LHCN-M2 (cell line): ENCODE data around the gene SRGAP2B. TPM values are rescaled to one million over a fixed set of nuclear protein-coding genes. Genes with fewer than 3 reads are reported as not detected.
"Not testable (repeated sequence)": the region's sequence is repeated elsewhere in the genome, so short reads cannot be mapped to it uniquely, and the experiment has no call there.

Experiments used
- DNase-seq: peaks from one replicate; pipeline ENCODE4 v3.0.0-alpha.2; 2012; ENCODE audit warnings: low read depth
- total RNA-seq: library from RNA; depleted of rRNA; stranded (reverse); fragments of >200 nt; gene quantifications from 2 replicates; pipeline ENCODE4 v1.2.3, GENCODE V29; 2014; rRNA removed

SRGAP2B gene
- total RNA-seq, 1 experiment from 2014 or later, result 25.2 TPM

- not testable (repeated sequence) for DNase-seq
Measured at GRCh38 chr1:144900841-144901240, 194.3 kb downstream of the SRGAP2B start.

- DNase-seq, result not testable (repeated sequence)
Measured at GRCh38 chr1:144894454-144895201, 200.5 kb downstream of the SRGAP2B start.

GRCh38 chr1:144893710-144894438 lies 201.3 kb downstream of the SRGAP2B start:
- DNase-seq, result not testable (repeated sequence)

GRCh38 chr1:144893062-144893461 lies 202.1 kb downstream of the SRGAP2B start:
- not testable (repeated sequence) for DNase-seq

- DNase-seq, result not testable (repeated sequence)
Measured at GRCh38 chr1:144889450-144890115, 205.5 kb downstream of the SRGAP2B start.

- not testable (repeated sequence) for DNase-seq
Measured at GRCh38 chr1:144883022-144883421, 212.1 kb downstream of the SRGAP2B start.

GRCh38 chr1:144882343-144882742 lies 212.8 kb downstream of the SRGAP2B start:
- not testable (repeated sequence) for DNase-seq

- not testable (repeated sequence) for DNase-seq
Measured at GRCh38 chr1:144858607-144859006, 236.5 kb downstream of the SRGAP2B start.

Other genes starting within 250 kb of the SRGAP2B start
- gene FAM72D, start 646 bp upstream of the SRGAP2B start, total RNA-seq, result 2.8 and 3.6 TPM in 2 replicates
- not detected in 2 replicates for gene PPIAL4D, start 146.8 kb upstream of the SRGAP2B start, total RNA-seq